GM12878 (cell line): ENCODE data around the gene RABEP1. TPM values are rescaled to one million over a fixed set of nuclear protein-coding genes. Genes with fewer than 3 reads are reported as not detected.

Experiments used
- ATAC-seq: fragments of 200-7000 bp; cut with Tn5 transposase; 3 replicates; pipeline ENCODE4 v1.9.1; 2020; ENCODE audit warnings: mild to moderate bottlenecking, moderate library complexity
- BruUV-seq: library from RNA; stranded (reverse); fragments of 400-500 nt; replicated peaks from 2 replicates; lab custom pipeline; 2021; lab: Mats Ljungman, UMichigan
- CTCF ChIA-PET: fragments of 300-600 bp; sonication (Branson Sonifier 250); formaldehyde crosslinking; extraction: SDS; loops from one replicate; lab custom pipeline; 2021; ENCODE audit warnings: inconsistent platforms; lab: Yijun Ruan, JAX
- POLR2A ChIA-PET: fragments of 350-600 bp; formaldehyde crosslinking; extraction: SDS; loops from one replicate; lab custom pipeline; 2021; ENCODE audit warnings: inconsistent platforms; lab: Charles Lee
- RAD21 ChIA-PET: fragments of 300-600 bp; sonication (Branson Sonifier 250); formaldehyde crosslinking; loops from one replicate; lab custom pipeline; 2023; ENCODE audit warnings: antibody characterized with exemption; ENCODE audit not compliant: unreplicated experiment; lab: Charles Lee
- SMC1A ChIA-PET: fragments of 300-600 bp; sonication (Branson Sonifier 250); formaldehyde crosslinking; loops from one replicate; lab custom pipeline; 2023; ENCODE audit not compliant: unreplicated experiment, uncharacterized antibody; lab: Charles Lee
- DNase-seq: peaks from one replicate; pipeline ENCODE4 v3.0.0-alpha.2; 2011; ENCODE audit warnings: low read depth, low spot score
- FAIRE-seq: peaks from 3 replicates; lab custom pipeline; 2011; peaks lifted over from hg19 to GRCh38; lab: Jason Lieb, UNC
- H2AFZ ChIP-seq: 2 replicates; pipeline ENCODE4 v1.6.0; 2011; ENCODE audit warnings: low read depth, low read length, control low read depth; ENCODE audit not compliant: control insufficient read depth
- H3K27ac ChIP-seq: 2 replicates; pipeline ENCODE4 v1.5.1; 2011; ENCODE audit warnings: control low read depth; ENCODE audit not compliant: control insufficient read depth, insufficient read depth
- H3K27me3 ChIP-seq, 2 experiments: replicated peaks in 1 of 2; 2 replicates each; pipeline versions ENCODE4 v1.6.0 to v1.6.1; 2011; ENCODE audit warnings: low read length in 1 of 2; ENCODE audit not compliant: control insufficient read depth in 2 of 2, insufficient read depth in 2 of 2
- H3K36me3 ChIP-seq, 2 experiments: 2 replicates each; pipeline ENCODE4 v1.5.1; 2011; ENCODE audit warnings: low read length in 1 of 2; ENCODE audit not compliant: control insufficient read depth in 2 of 2, insufficient read depth in 2 of 2
- H3K4me1 ChIP-seq: 2 replicates; pipeline ENCODE4 v1.6.1; 2011; ENCODE audit warnings: mild to moderate bottlenecking, low read length, moderate library complexity, mixed read lengths; ENCODE audit not compliant: control insufficient read depth, insufficient read depth
- H3K4me2 ChIP-seq: 2 replicates; pipeline ENCODE4 v1.6.0; 2011; ENCODE audit warnings: control low read depth; ENCODE audit not compliant: control insufficient read depth, insufficient read depth
- H3K4me3 ChIP-seq: fragments of 200-600 bp; sonication (generic); 2 replicates; pipeline ENCODE4 v1.5.1; 2016
- H3K79me2 ChIP-seq: 2 replicates; pipeline ENCODE4 v1.6.0; 2011; ENCODE audit warnings: low read length; ENCODE audit not compliant: control insufficient read depth, insufficient read depth
- H3K9ac ChIP-seq: 2 replicates; pipeline ENCODE4 v1.8.0; 2011; ENCODE audit warnings: low read length, control low read depth, mixed read lengths; ENCODE audit not compliant: control insufficient read depth, insufficient read depth
- H3K9me3 ChIP-seq: replicated peaks from 3 replicates; pipeline ENCODE4 v1.5.1; 2011; ENCODE audit warnings: mild to moderate bottlenecking, low read length; ENCODE audit not compliant: control insufficient read depth, insufficient read depth
- H4K20me1 ChIP-seq: 2 replicates; pipeline ENCODE4 v1.6.0; 2011; ENCODE audit not compliant: control insufficient read depth, insufficient read depth
- CTCF ChIP-seq, 3 experiments: IDR thresholded peaks in 2 of 3; conservative IDR thresholded peaks in 1 of 3; 2 replicates each; pipeline ENCODE4 v1.5.1; 2011; ENCODE audit warnings: low read depth in 3 of 3, low read length in 3 of 3, mild to moderate bottlenecking in 3 of 3, control low read depth in 2 of 3, moderate library complexity in 2 of 3, inconsistent platforms in 1 of 3, mixed read lengths in 1 of 3; ENCODE audit not compliant: control insufficient read depth in 2 of 3, insufficient read depth in 1 of 3; ENCODE audit errors: extremely low read depth in 1 of 3
- E2F8 ChIP-seq: fragments of 450-650 bp; IDR thresholded peaks from 2 replicates; pipeline ENCODE4 v1.6.1; 2018; ENCODE audit warnings: mild to moderate bottlenecking, low read depth, moderate library complexity; ENCODE audit not compliant: partially characterized antibody
- E4F1 ChIP-seq: fragments of 450-650 bp; IDR thresholded peaks from 2 replicates; pipeline ENCODE4 v1.6.1; 2018; ENCODE audit warnings: borderline replicate concordance, mild to moderate bottlenecking; ENCODE audit not compliant: partially characterized antibody
- ELK1 ChIP-seq: IDR thresholded peaks from 2 replicates; pipeline ENCODE4 v1.6.1; 2012; ENCODE audit warnings: low read depth, low read length, improper control_type of control experiment
- KLF5 ChIP-seq: fragments of 450-650 bp; IDR thresholded peaks from 2 replicates; pipeline ENCODE4 v1.6.1; 2014; ENCODE audit warnings: mild to moderate bottlenecking; ENCODE audit not compliant: partially characterized antibody
- NFIC ChIP-seq: IDR thresholded peaks from 2 replicates; pipeline ENCODE4 v1.6.1; 2012; ENCODE audit warnings: low read depth, mild to moderate bottlenecking, inconsistent platforms, low read length, moderate library complexity
- RAD51 ChIP-seq: fragments of 450-650 bp; IDR thresholded peaks from 2 replicates; pipeline ENCODE4 v1.6.1; 2016; ENCODE audit warnings: moderate library complexity, mild to moderate bottlenecking, inconsistent platforms
- SMC3 ChIP-seq: IDR thresholded peaks from 2 replicates; pipeline ENCODE4 v1.6.1; 2011; ENCODE audit warnings: low read length, improper control_type of control experiment, borderline replicate concordance
- SREBF1 ChIP-seq: IDR thresholded peaks from 2 replicates; pipeline ENCODE4 v1.6.1; 2012; ENCODE audit warnings: mild to moderate bottlenecking, low read length
- ZBTB33 ChIP-seq: fragments of 450-650 bp; IDR thresholded peaks from 2 replicates; pipeline ENCODE4 v1.6.1; 2017; ENCODE audit warnings: mild to moderate bottlenecking
- ZSCAN29 ChIP-seq: fragments of 450-650 bp; IDR thresholded peaks from 2 replicates; pipeline ENCODE4 v1.6.1; 2017; ENCODE audit warnings: mild to moderate bottlenecking, moderate library complexity
- WGBS: methylation state at CpG from one replicate; pipeline ENCODE4 v1.1.6; 2016; ENCODE audit warnings: low lambda C conversion rate; ENCODE audit not compliant: insufficient replicate concordance, insufficient coverage; ENCODE audit errors: missing lambda C conversion rate; 5-methylcytosine and 5-hydroxymethylcytosine counted together
- in situ Hi-C: fragments of 300-500 bp; cut with MboI; formaldehyde crosslinking; loops from 9 replicates; pipeline ENCODE4 v1.14.3; 2018; ENCODE audit warnings: mixed read lengths
- intact Hi-C: fragments of 100-400 bp; cut with micrococcal nuclease; formaldehyde crosslinking; loops from one replicate; pipeline ENCODE4 v1.14.2; 2022; ENCODE audit not compliant: unreplicated experiment
- polyA plus RNA-seq, 11 experiments: library from polyadenylated mRNA; depleted of rRNA in 4 of 11; unstranded in 6 of 11; stranded (reverse) in 5 of 11; fragments of >200 nt; fragmentation: Nextera tagmentation in 4 of 11; fragmentation: Illumina TruSeq in 1 of 11; extraction: Ambion mirVana in 4 of 11; extraction: Trizol in 1 of 11; gene quantifications; 1 replicate in 1 of 11; 2 replicates in 10 of 11; pipeline versions ENCODE4 v1.2.1 to v1.2.3, GENCODE V29; 2011 to 2016; ENCODE audit warnings: inconsistent platforms in 2 of 11, missing spikeins in 2 of 11, low read depth in 1 of 11
- total RNA-seq, 4 experiments: library from RNA; depleted of rRNA in 3 of 4; stranded (reverse); fragments of >200 nt in 3 of 4; fragmentation: Illumina TruSeq in 1 of 4; extraction: Trizol in 1 of 4; gene quantifications; 2 replicates each; pipeline versions ENCODE4 v1.2.1 to v1.2.3, GENCODE V29; 2013 to 2021

Gene RABEP1
- total and polyA plus RNA-seq, 10 of the 15 experiments (the other 5 are each of a cell fraction or from before 2014, with no cell fraction given), result 13.4 to 71.4 (median 59.8) TPM

- Histone ChIP-seq H3K4me3 (no peak overlapping the region), H3K9ac (no peak overlapping the region), H3K9me3 (no peaks in the 10 kb centered on the region), H2AFZ (no peak overlapping the region), H3K27ac (no peak overlapping the region), H3K4me1 (no peaks in the 10 kb centered on the region), H3K27me3 (no peaks in the 10 kb centered on the region), H4K20me1 (no peaks in the 10 kb centered on the region), H3K4me2 (no peak overlapping the region), H3K79me2 (no peaks in the 10 kb centered on the region), H3K36me3 (no peaks in the 10 kb centered on the region)
- ChIA-PET CTCF (interaction anchor here (0.6 to 1.4 kb wide), 3 partner anchors 61 to 174 kb away, joined by 3 to 5 read pairs (median 3); partner anchors contain the start of gene ZNF594), SMC1A (no interaction called here), RAD21 (interaction anchor here (0.6 kb wide), 1 partner anchor 174 kb away, joined by 3 read pairs; no protein-coding TSS in a partner anchor), POLR2A (interaction anchor here (0.7 kb wide), 1 partner anchor 24 kb away, joined by 8 read pairs; no protein-coding TSS in a partner anchor)
- no TSS peak for BruUV-seq
- ATAC-seq (no peak), FAIRE-seq (no peak), DNase-seq (no peak)
- TF ChIP-seq ZSCAN29 (no peak), RAD51 (no peak), NFIC (no peak), KLF5 (no peak), ELK1 (no peak), SMC3 (no peak), E4F1 (no peak), CTCF (IDR thresholded peaks at IDR 0.05 in 2 of 3, conservative IDR thresholded peaks at IDR 0.05 in 1 of 3; ENCODE audit: control insufficient read depth in 2 of 3, extremely low read depth in 1 of 3, insufficient read depth in 1 of 3, low read depth in 3 of 3, low read length in 3 of 3) (no peak), ZBTB33 (no peak), SREBF1 (no peak), E2F8 (no peak)
- WGBS, result 73% methylated on average over 3 of the region's 3 CpGs
- intact Hi-C loops, result no loop called here
- in situ Hi-C loops, result no loop called here
Measured at GRCh38 chr17:5264893-5265292, 17.2 kb upstream of the RABEP1 start.
